SK-N-SH (cell line): ENCODE results near the gene ATP1A4.

Experiments used
- CHD2 ChIP-seq: fragments of 150-350 bp; IDR thresholded peaks from 2 replicates; pipeline ENCODE4 v1.6.1; 2018; ENCODE audit warnings: low read length; ENCODE audit not compliant: partially characterized antibody
- FOXM1 ChIP-seq: IDR thresholded peaks from 2 replicates; pipeline ENCODE4 v1.4.0; 2012; ENCODE audit warnings: low read depth, mild to moderate bottlenecking
- NFIC ChIP-seq: IDR thresholded peaks from 2 replicates; pipeline ENCODE4 v1.4.0; 2012; ENCODE audit warnings: borderline replicate concordance
- POLR2AphosphoS5 ChIP-seq: IDR thresholded peaks from 2 replicates; pipeline ENCODE4 v1.6.1; 2012; ENCODE audit warnings: low read depth, low read length
- TF ChIP-seq, protein P1 (sequence below): fragments of 200-600 bp; sonication (generic); IDR thresholded peaks from 2 replicates; pipeline ENCODE4 v1.6.1; 2017; ENCODE audit warnings: antibody characterized with exemption, mild to moderate bottlenecking, moderate library complexity

- TF ChIP-seq, protein P1, sequence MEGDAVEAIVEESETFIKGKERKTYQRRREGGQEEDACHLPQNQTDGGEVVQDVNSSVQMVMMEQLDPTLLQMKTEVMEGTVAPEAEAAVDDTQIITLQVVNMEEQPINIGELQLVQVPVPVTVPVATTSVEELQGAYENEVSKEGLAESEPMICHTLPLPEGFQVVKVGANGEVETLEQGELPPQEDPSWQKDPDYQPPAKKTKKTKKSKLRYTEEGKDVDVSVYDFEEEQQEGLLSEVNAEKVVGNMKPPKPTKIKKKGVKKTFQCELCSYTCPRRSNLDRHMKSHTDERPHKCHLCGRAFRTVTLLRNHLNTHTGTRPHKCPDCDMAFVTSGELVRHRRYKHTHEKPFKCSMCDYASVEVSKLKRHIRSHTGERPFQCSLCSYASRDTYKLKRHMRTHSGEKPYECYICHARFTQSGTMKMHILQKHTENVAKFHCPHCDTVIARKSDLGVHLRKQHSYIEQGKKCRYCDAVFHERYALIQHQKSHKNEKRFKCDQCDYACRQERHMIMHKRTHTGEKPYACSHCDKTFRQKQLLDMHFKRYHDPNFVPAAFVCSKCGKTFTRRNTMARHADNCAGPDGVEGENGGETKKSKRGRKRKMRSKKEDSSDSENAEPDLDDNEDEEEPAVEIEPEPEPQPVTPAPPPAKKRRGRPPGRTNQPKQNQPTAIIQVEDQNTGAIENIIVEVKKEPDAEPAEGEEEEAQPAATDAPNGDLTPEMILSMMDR, result no peak
- TF ChIP-seq CHD2 (no peak), POLR2AphosphoS5 (no peak), NFIC (no peak), FOXM1 (no peak)
Observed at GRCh38 chr1:160122978-160123495, 28.4 kb upstream of the ATP1A4 start.
